Stimulated activated CD4-positive, alpha-beta T cell treated with anti-CD3 and anti-CD28 coated beads, TNF-alpha, amount 100 ng/mL, for 24 hours (primary cell): Measurements from ENCODE around the gene USP37.

Experiments used
- DNase-seq, 3 experiments: peaks; one replicate each; pipeline ENCODE4 v3.0.0-alpha.2; 2020; ENCODE audit warnings: low read depth in 3 of 3

The USP37 gene

GRCh38 chr2:218401890-218402289, 166.3 kb downstream of the USP37 start:
- DNase-seq: no peak

GRCh38 chr2:218400930-218401881, 166.9 kb downstream of the USP37 start:
- DNase-seq: no peak
